Adrenal gland (tissue), 5 donors: ENCODE results near the gene BBC3.

Source experiments
- CTCF ChIP-seq, 6 experiments: fragments of 450-650 bp in 4 of 6; fragments of 200-600 bp in 2 of 6; sonication (generic) in 1 of 6; IDR thresholded peaks; 1 replicate in 5 of 6; 2 replicates in 1 of 6; pipeline versions ENCODE4 v1.5.1 to v1.8.0; 2016 to 2021; ENCODE audit warnings: antibody characterized with exemption in 6 of 6, mild to moderate bottlenecking in 2 of 6, moderate library complexity in 1 of 6
- POLR2A ChIP-seq, 2 donors: fragments of 450-650 bp; IDR thresholded peaks; one replicate each; pipeline ENCODE4 v1.6.1; 2017; ENCODE audit warnings: antibody characterized with exemption in 2 of 2, mild to moderate bottlenecking in 2 of 2, moderate library complexity in 1 of 2
- donor health status: DM: no; HTN: no; CAD: no.

- TF ChIP-seq CTCF (IDR thresholded peaks at IDR 0.05), result no peak
- TF ChIP-seq POLR2A (IDR thresholded peaks at IDR 0.05), result no peak
Observed at GRCh38 chr19:47187335-47187655, 43.7 kb downstream of the BBC3 start.
